ENCODE data around the gene FBXW8.
"Not testable (repeated sequence)": the region's sequence is repeated elsewhere in the genome, so short reads cannot be mapped to it uniquely, and the experiment has no call there.

The FBXW8 gene

GRCh38 chr12:117054279-117054678 is 143.5 kb downstream of the FBXW8 start:
- H3K36me3 ChIP-seq (replicated peaks in 1 of 2; ENCODE audit: control insufficient read depth in 2 of 2, insufficient read depth in 2 of 2, low read length in 2 of 2): no peaks in the 10 kb centered on the region
- no CpG with 5 or more reads among the region's 6 CpGs for WGBS, 2 donors (ENCODE audit: extremely low coverage in 2 of 2, insufficient read length in 2 of 2, insufficient replicate concordance in 1 of 2)
- no peak overlapping the region for H3K27ac ChIP-seq (replicated peaks; ENCODE audit: low read length)

GRCh38 chr12:117057626-117058025 is 146.9 kb downstream of the FBXW8 start:
- not testable (repeated sequence) for H2AFZ ChIP-seq (ENCODE audit: low read length); H3K4me3 ChIP-seq (ENCODE audit: low read length in 2 of 2); H3K14ac ChIP-seq (ENCODE audit: low read length); H3K18ac ChIP-seq (ENCODE audit: low read length); H3K79me1 ChIP-seq (ENCODE audit: low read depth, low read length); H3K27me3 ChIP-seq (ENCODE audit: control insufficient read depth in 3 of 3, insufficient read depth in 3 of 3, low read depth in 1 of 3, low read length in 3 of 3); H3K9ac ChIP-seq (ENCODE audit: low read depth, low read length, poor library complexity); H4K91ac ChIP-seq (ENCODE audit: low read depth, low read length, poor library complexity); H3K4ac ChIP-seq (ENCODE audit: low read length); H3K27ac ChIP-seq (replicated peaks; ENCODE audit: low read length); H2BK12ac ChIP-seq (ENCODE audit: low read length); H2BK15ac ChIP-seq (ENCODE audit: low read length); H4K8ac ChIP-seq (ENCODE audit: low read depth, low read length); H2BK5ac ChIP-seq (ENCODE audit: low read length); DNase-seq (ENCODE audit: low spot score); H3K9me3 ChIP-seq (replicated peaks in 1 of 2; ENCODE audit: control insufficient read depth in 2 of 2, insufficient read depth in 1 of 2, low read depth in 1 of 2, low read length in 2 of 2); H2AK5ac ChIP-seq (ENCODE audit: low read depth, low read length); H3K23ac ChIP-seq (ENCODE audit: low read depth, low read length, poor library complexity); H3K4me2 ChIP-seq (ENCODE audit: insufficient read depth, low read length, poor library complexity, severe bottlenecking); H3K36me3 ChIP-seq (replicated peaks in 1 of 2; ENCODE audit: control insufficient read depth in 2 of 2, insufficient read depth in 2 of 2, low read length in 2 of 2); H2BK120ac ChIP-seq (ENCODE audit: low read depth, low read length)
- WGBS, 2 donors (ENCODE audit: extremely low coverage in 2 of 2, insufficient read length in 2 of 2, insufficient replicate concordance in 1 of 2): no CpG with 5 or more reads among the region's 8 CpGs
- H3K4me1 ChIP-seq (ENCODE audit: control insufficient read depth in 2 of 2, insufficient read depth in 1 of 2, low read depth in 1 of 2, low read length in 2 of 2): peaks cover 20 to 33% of the 10 kb centered on the region in 2 donors

More at GRCh38 chr12:117054279-117054678, 143.5 kb downstream of the FBXW8 start:
- Histone ChIP-seq H3K18ac (ENCODE audit: low read length) (peak overlapping the region; percentile 30), H2BK5ac (ENCODE audit: low read length) (no peak overlapping the region), H2BK120ac (ENCODE audit: low read depth, low read length) (no peak overlapping the region), H2BK12ac (ENCODE audit: low read length) (peak overlapping the region; percentile 79), H2AFZ (ENCODE audit: low read length) (no peak overlapping the region), H3K27me3 (ENCODE audit: control insufficient read depth in 3 of 3, insufficient read depth in 3 of 3, low read depth in 1 of 3, low read length in 3 of 3) (no peaks in the 10 kb centered on the region), H3K14ac (ENCODE audit: low read length) (no peak overlapping the region), H2AK5ac (ENCODE audit: low read depth, low read length) (peak overlapping the region; percentile 74), H3K4me1 (ENCODE audit: control insufficient read depth in 2 of 2, insufficient read depth in 1 of 2, low read depth in 1 of 2, low read length in 2 of 2) (peaks cover 18% of the 10 kb centered on the region in 2 donors), H3K23ac (ENCODE audit: low read depth, low read length, poor library complexity) (no peak overlapping the region), H3K79me1 (ENCODE audit: low read depth, low read length) (no peaks in the 10 kb centered on the region), H3K9me3 (replicated peaks in 1 of 2; ENCODE audit: control insufficient read depth in 2 of 2, insufficient read depth in 1 of 2, low read depth in 1 of 2, low read length in 2 of 2) (no peaks in the 10 kb centered on the region), H2BK15ac (ENCODE audit: low read length) (peak overlapping the region; percentile 63), H4K91ac (ENCODE audit: low read depth, low read length, poor library complexity) (no peak overlapping the region), H3K9ac (ENCODE audit: low read depth, low read length, poor library complexity) (no peak overlapping the region), H3K4me3 (ENCODE audit: low read length in 2 of 2) (no peak overlapping the region), H3K4me2 (ENCODE audit: insufficient read depth, low read length, poor library complexity, severe bottlenecking) (no peak overlapping the region), H3K4ac (ENCODE audit: low read length) (no peak overlapping the region), H4K8ac (ENCODE audit: low read depth, low read length) (no peak overlapping the region)
- DNase-seq (ENCODE audit: low spot score): no peak

- H4K91ac ChIP-seq (ENCODE audit: low read depth, low read length, poor library complexity): no peak overlapping the region
- no peak overlapping the region for H3K4me3 ChIP-seq (ENCODE audit: low read length in 2 of 2)
- no peak overlapping the region for H2AFZ ChIP-seq (ENCODE audit: low read length)
- H3K79me1 ChIP-seq (ENCODE audit: low read depth, low read length): no peaks in the 10 kb centered on the region
- no peak overlapping the region for H2BK15ac ChIP-seq (ENCODE audit: low read length)
- no peak overlapping the region for H3K4me2 ChIP-seq (ENCODE audit: insufficient read depth, low read length, poor library complexity, severe bottlenecking)
- peak overlapping the region; percentile 63 for H3K9ac ChIP-seq (ENCODE audit: low read depth, low read length, poor library complexity)
- no peak overlapping the region for H3K4ac ChIP-seq (ENCODE audit: low read length)
- peak overlapping the region; percentile 68 for H3K18ac ChIP-seq (ENCODE audit: low read length)
- H3K9me3 ChIP-seq (replicated peaks in 1 of 2; ENCODE audit: control insufficient read depth in 2 of 2, insufficient read depth in 1 of 2, low read depth in 1 of 2, low read length in 2 of 2): no peaks in the 10 kb centered on the region
- H3K36me3 ChIP-seq (replicated peaks in 1 of 2; ENCODE audit: control insufficient read depth in 2 of 2, insufficient read depth in 2 of 2, low read length in 2 of 2): no peaks in the 10 kb centered on the region
- no peak overlapping the region for H4K8ac ChIP-seq (ENCODE audit: low read depth, low read length)
- no peak overlapping the region for H2BK120ac ChIP-seq (ENCODE audit: low read depth, low read length)
- no peak overlapping the region for H2BK12ac ChIP-seq (ENCODE audit: low read length)
- H2BK5ac ChIP-seq (ENCODE audit: low read length): no peak overlapping the region
- peak overlapping the region; percentile 11 for H3K23ac ChIP-seq (ENCODE audit: low read depth, low read length, poor library complexity)
- H3K14ac ChIP-seq (ENCODE audit: low read length): no peak overlapping the region
- no peak overlapping the region for H3K27ac ChIP-seq (replicated peaks; ENCODE audit: low read length)
- DNase-seq (ENCODE audit: low spot score): no peak
- WGBS, 2 donors (ENCODE audit: extremely low coverage in 2 of 2, insufficient read length in 2 of 2, insufficient replicate concordance in 1 of 2): no CpG with 5 or more reads among the region's 3 CpGs
- H3K27me3 ChIP-seq (ENCODE audit: control insufficient read depth in 3 of 3, insufficient read depth in 3 of 3, low read depth in 1 of 3, low read length in 3 of 3): no peaks in the 10 kb centered on the region
- H3K4me1 ChIP-seq (ENCODE audit: control insufficient read depth in 2 of 2, insufficient read depth in 1 of 2, low read depth in 1 of 2, low read length in 2 of 2): peaks cover 17 to 26% of the 10 kb centered on the region in 2 donors
- H2AK5ac ChIP-seq (ENCODE audit: low read depth, low read length): peak overlapping the region; percentile 8
These were observed 147.8 kb downstream of the FBXW8 start for GRCh38 chr12:117058442-117059072.

- Histone ChIP-seq H3K4me3 (ENCODE audit: low read length in 2 of 2) (no peak overlapping the region), H3K9ac (ENCODE audit: low read depth, low read length, poor library complexity) (peak overlapping the region; percentile 63), H3K27me3 (ENCODE audit: control insufficient read depth in 3 of 3, insufficient read depth in 3 of 3, low read depth in 1 of 3, low read length in 3 of 3) (no peaks in the 10 kb centered on the region), H3K79me1 (ENCODE audit: low read depth, low read length) (no peaks in the 10 kb centered on the region), H4K91ac (ENCODE audit: low read depth, low read length, poor library complexity) (no peak overlapping the region), H2AK5ac (ENCODE audit: low read depth, low read length) (peak overlapping the region; percentile 8), H3K4me1 (ENCODE audit: control insufficient read depth in 2 of 2, insufficient read depth in 1 of 2, low read depth in 1 of 2, low read length in 2 of 2) (peaks cover 17 to 26% of the 10 kb centered on the region in 2 donors), H4K8ac (ENCODE audit: low read depth, low read length) (no peak overlapping the region), H3K4ac (ENCODE audit: low read length) (no peak overlapping the region), H3K18ac (ENCODE audit: low read length) (peak overlapping the region; percentile 68), H3K36me3 (replicated peaks in 1 of 2; ENCODE audit: control insufficient read depth in 2 of 2, insufficient read depth in 2 of 2, low read length in 2 of 2) (no peaks in the 10 kb centered on the region), H3K14ac (ENCODE audit: low read length) (no peak overlapping the region), H3K23ac (ENCODE audit: low read depth, low read length, poor library complexity) (peak overlapping the region; percentile 11), H2AFZ (ENCODE audit: low read length) (peak overlapping the region; percentile 67), H2BK12ac (ENCODE audit: low read length) (no peak overlapping the region), H2BK5ac (ENCODE audit: low read length) (no peak overlapping the region), H2BK120ac (ENCODE audit: low read depth, low read length) (no peak overlapping the region), H3K9me3 (replicated peaks in 1 of 2; ENCODE audit: control insufficient read depth in 2 of 2, insufficient read depth in 1 of 2, low read depth in 1 of 2, low read length in 2 of 2) (no peaks in the 10 kb centered on the region), H3K4me2 (ENCODE audit: insufficient read depth, low read length, poor library complexity, severe bottlenecking) (no peak overlapping the region), H2BK15ac (ENCODE audit: low read length) (no peak overlapping the region), H3K27ac (replicated peaks; ENCODE audit: low read length) (no peak overlapping the region)
- DNase-seq (ENCODE audit: low spot score): no peak
- no CpG with 5 or more reads among the region's 8 CpGs for WGBS, 2 donors (ENCODE audit: extremely low coverage in 2 of 2, insufficient read length in 2 of 2, insufficient replicate concordance in 1 of 2)
These were observed 148.4 kb downstream of the FBXW8 start for GRCh38 chr12:117059156-117059555.

Data from neuronal stem cell (in vitro differentiated cells).